IPS DF 4.7 (cell line): ENCODE data around the gene SMIM17.

Experiments
- DNase-seq: peaks from one replicate; pipeline ENCODE4 v3.0.0-alpha.2; 2013; ENCODE audit warnings: low spot score; ENCODE audit errors: extremely low read depth

SMIM17 gene

GRCh38 chr19:56642711-56643459 lies at the start of gene SMIM17:
TSS of gene SMIM17 (plus strand) at chr19:56643159. CDS start at chr19:56645668, 2,509 bp downstream.
- no peak for DNase-seq

DNA sequence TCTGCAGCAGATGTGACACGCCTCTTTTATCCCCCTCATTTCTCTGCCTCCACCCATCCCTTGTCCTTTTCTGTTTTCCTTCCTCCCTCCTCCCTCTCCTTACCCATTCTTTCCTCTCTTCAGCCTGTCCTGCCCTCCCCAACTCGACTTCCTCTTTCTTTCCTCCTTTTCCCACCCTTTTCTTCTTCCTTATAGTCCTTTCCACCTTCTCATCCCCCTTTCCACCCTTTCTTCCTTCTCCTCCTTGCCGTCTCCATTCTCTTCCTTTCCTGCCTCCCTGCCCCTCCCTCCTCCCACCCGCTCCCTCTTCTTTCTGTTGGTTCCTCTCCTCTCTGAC lies 48.5 kb upstream of the SMIM17 start:
- DNase-seq = no peak

DNA sequence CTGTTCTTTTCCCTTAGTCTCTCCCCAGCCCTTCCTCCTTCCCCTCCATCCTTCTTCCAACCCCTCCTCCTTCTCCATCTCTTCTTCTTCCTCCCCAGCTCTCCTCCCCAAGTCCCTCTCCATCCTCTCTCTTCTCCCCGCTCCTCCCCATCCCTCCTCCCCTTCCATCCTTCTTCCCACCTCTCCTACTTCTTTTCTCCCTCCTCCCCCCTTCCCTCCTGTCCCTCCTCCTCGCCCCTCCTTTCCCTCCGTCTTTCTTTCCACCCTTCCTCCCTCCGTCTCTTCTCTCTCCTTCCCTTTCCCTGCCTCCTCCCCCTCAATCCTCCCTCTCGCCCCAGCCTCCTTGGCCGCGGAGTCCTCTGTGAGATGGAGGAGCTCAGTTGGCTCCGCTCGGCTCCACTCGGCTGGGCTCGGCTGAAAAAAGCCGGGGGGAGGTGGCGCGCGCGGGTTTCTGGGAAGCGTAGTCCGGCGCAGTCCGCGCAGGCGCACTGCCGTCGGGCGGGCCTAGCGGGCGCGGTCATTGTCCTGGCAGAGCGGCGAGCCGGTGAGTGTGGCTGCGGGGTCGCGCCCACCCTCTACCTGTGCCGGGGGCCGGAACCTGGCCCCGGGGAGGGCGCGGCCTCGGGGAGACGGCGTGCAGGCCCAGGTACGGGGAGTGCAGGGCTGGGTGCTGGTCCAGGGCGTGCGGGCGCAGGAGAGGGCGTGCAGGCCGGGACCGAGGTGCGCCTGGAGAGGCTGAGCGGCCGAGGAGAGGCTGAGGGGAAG lies 48.0 kb upstream of the SMIM17 start, which contains the start of gene ZNF71:
Gene ZNF71, plus strand, starts transcription at position 520 of the 765 bp plus-strand sequence. CDS start 6,257 bp downstream, outside the sequence.
- peak; percentile 38 for DNase-seq

DNA sequence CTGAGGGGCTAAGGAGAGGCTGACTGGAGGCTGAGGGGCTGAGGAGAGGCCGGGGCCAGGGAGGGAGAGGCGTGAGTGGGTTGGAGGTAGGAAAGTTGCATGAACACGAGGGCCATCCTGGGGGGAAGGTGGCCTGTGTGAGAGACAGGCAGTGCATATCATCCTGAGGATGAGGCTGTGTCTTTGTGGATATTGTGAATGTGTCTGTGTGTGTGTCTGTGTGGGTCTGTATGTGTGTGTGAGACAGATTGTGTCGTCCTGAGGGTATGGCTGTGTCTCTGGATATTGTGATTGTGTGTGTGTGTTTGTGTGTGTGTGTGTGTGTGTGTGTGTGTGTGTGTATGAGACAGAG lies 47.4 kb upstream of the SMIM17 start:
- no peak for DNase-seq

- DNase-seq = no peak
Observed at GRCh38 chr19:56596676-56597075, 46.3 kb upstream of the SMIM17 start.

- no peak for DNase-seq
Observed at GRCh38 chr19:56597696-56598095, 45.3 kb upstream of the SMIM17 start.

DNA sequence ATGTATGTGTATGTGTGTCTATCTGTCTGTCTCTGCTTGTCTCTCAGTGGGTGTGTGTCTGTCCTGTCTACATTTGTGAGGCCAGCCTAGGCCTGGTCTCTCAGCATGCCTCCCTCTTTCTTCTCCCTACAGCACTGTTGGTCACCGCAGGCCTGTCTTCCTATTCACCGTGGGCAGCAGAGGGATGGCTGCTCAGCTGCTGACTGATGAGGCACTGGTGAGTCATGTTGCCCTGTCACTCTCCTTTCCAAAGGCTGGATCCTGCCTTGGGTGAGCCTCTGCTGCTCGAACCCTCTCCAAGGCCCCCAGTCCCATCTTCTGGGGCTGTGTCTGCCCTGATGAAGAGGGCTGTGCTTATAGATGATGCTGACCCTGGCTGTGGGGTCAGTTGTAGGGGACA lies 41.6 kb upstream of the SMIM17 start:
- no peak for DNase-seq

- no peak for DNase-seq
Observed at GRCh38 chr19:56603829-56604228, 39.1 kb upstream of the SMIM17 start.

DNA sequence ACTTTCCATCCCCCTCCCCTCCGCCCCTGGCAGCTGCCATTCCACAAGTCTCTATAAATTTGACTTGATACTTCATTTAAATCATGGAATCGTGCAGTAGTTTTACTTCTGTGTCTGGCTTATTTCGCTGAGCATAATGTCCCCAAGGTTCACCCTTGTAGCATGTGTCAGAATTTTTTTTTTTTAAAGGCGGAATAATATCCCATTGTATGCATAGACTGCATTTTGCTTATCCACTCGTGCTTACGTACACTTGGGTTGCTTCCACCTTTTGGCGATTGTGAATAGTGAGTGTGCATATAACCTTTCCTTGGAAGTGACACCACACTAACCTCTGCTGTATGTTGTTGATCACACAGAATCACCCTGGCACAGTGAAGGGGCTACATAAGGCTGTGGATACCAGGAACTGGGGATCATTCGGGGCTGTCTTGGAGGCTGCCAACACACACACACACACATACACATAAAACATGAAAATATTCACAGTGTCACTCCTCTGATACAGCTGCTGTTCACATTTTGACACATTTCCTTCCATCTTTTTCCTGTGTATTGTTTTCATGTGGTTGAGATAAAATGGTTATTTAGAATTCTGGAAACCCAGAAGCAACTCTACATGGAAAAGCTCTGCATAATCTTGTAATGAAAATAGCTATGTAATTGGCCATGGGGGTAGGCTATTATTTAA lies 34.5 kb upstream of the SMIM17 start:
- DNase-seq = no peak

- no peak for DNase-seq
Observed at GRCh38 chr19:56611288-56611687, 31.7 kb upstream of the SMIM17 start.

- no peak for DNase-seq
Observed at GRCh38 chr19:56612737-56613136, 30.2 kb upstream of the SMIM17 start.

DNA sequence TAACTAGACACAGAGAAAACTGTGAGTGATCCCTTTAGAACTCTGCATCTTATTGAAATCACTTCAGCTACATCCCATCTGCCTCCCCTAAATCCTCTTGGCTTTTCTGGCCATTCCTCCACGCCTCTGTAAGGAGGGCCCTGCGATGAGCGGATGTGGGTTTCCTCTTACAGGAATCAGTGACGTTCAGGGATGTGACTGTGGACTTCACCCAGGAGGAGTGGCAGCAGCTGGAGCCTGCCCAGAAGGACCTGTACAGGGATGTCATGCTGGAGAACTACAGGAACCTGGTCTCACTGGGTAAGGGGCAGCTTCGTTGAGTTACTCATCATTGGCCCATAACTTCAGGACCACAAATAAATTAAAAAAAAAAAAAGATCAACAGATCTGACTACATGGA lies 29.3 kb upstream of the SMIM17 start:
- DNase-seq = no peak

- no peak for DNase-seq
Observed at GRCh38 chr19:56617531-56617930, 25.4 kb upstream of the SMIM17 start.

DNA sequence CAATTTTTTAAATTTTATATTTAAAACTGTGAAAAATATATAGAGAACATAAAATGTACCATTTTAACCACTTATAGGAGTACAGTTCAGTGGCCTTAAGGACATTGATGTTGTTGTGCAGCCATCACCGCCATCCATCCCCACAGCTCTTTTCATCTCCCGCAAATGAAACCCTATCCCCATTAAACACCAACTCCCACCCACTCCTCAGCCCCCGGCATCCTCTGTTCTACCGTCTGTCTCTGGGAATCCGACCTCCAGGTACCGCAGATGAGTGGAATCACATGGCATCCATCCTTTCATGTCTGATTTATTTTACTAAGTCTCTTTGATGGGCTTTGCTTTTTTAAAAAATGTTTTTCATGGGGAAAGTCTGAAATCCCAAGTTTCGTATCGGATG lies 23.8 kb upstream of the SMIM17 start:
- DNase-seq = no peak

- DNase-seq = no peak
Observed at GRCh38 chr19:56622374-56622773, 20.6 kb upstream of the SMIM17 start.

DNA sequence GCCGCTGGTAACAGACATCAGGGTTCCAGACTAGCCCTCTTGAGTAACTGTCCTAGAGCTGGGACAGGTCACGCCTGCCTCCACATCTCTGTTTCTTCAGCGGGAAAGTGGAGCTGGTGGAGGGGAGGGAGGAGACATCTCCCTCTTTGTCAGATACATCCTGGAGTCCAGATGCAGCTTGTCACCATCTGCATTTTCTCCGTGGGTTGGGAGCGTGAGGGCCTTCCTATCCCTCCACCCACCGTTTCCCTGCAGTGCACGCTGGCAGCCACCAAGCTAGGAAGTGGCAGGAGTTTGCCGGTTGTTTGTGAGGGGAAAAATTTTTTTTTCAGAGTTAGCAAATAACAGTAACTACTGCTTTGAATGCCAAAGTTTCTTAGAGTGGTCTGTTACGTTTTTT lies 20.0 kb upstream of the SMIM17 start:
- DNase-seq = no peak

DNA sequence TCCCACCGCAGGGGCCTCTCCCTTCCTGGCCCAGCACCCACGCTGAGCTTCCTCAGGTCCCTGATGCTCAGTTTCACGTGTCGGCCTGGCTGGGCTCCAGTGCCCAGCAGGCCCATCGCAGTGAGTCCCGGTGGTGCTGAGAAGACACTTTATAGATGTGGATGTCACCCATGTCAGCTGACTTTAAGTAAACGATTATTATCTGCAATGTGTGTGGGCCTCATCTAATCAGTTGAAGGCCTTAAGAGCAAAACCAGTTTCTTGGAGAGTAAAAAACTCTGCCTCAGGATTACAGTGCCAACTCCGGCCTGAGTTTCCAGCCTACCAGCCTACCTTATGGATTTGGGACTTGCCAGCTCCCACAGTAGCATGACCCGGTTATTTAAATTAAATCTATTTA lies 17.3 kb upstream of the SMIM17 start:
- DNase-seq = no peak

DNA sequence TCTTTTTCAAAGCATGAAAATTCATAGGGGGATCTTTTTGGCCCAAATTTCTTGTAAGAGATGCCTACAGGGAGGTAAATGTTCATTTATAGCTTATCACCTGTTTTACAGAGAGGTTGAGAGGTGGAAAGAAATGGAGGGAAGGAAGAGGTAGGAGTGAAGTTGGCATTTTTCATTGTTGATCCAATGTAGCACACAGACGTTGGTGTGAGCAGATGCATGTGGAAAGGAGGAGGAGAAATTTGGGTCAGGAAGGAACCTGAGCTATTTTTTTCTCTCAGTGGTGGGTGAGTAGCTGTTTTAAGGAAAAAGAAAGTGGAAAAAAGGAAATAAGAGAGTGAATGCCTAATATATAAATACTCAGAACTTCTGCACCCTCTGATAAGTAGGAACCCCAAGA lies 9.9 kb upstream of the SMIM17 start:
- no peak for DNase-seq

- DNase-seq = peak; percentile 75
Observed at GRCh38 chr19:56637976-56638555, 4.9 kb upstream of the SMIM17 start.

DNA sequence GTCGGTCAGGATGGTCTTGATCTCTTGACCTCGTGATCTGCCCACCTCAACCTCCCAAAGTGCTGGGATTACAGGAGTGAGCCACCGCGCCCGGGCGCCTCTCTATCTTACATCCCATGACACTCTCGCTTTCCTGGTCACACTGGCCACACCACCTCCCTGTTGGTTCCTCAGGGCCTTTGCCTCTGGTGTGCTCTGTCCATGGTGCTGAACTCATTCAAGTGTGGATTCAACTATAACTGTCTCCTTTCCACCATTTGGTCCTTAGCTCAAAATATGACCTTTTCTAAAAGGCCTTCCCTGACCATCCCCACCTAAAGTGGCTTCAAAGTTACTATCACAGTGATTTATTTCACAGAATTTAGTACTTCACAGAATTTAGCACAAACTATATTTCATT lies 3.7 kb upstream of the SMIM17 start:
- DNase-seq = peak; percentile 3

DNA sequence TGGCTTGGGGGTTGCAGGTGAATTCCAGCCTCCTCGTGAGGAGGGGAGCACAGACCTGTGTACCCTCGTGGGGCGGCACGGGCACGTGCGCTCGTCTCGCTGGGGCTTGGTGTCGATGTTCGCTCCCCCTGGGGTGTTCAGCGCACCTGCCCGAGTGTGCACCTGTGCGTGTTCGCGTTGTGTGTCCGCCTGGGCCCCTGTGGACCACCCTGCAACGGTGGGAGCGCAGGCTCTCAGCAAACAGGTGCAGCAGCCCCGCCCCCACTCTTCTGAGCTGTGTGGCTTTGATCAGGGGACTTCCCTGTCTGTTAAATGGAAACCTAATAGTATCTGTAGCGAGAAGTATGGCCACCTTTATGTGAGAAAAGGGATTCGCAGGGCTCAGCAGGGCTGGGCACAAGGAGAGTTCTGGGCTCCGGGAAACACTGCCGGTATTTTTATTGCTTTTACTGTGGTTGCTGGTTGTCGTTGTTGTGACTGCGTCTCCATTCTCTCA lies 549 bp downstream of the SMIM17 start:
- DNase-seq = no peak

DNA sequence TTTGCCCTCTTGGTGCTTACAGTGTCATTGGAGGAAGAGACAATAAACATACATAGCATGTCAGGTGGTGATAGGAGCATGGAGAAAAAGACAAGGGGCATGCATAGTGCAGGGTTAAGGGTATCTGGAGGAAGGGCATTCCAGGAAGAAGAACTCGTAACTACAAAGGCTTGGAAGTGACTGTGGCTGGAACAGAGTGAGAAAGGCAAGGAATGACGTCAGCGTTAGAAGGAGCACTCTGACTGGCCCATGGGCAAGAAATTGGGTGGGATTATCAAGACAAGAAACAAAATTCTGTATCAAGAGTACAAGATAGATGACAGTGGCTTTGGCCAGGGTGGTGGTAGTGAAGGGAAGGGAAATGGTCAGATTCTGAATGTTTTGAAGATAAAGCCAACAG lies 11.2 kb downstream of the SMIM17 start:
- DNase-seq = no peak
